ENCODE results near the gene PPIL4. TPM values are rescaled to one million over a fixed set of nuclear protein-coding genes. Genes with fewer than 3 reads are reported as not detected.

The PPIL4 gene
- total RNA-seq, 4 donors from 2014 or later, result 22.1 to 30.2 (median 26.1) TPM

DNA sequence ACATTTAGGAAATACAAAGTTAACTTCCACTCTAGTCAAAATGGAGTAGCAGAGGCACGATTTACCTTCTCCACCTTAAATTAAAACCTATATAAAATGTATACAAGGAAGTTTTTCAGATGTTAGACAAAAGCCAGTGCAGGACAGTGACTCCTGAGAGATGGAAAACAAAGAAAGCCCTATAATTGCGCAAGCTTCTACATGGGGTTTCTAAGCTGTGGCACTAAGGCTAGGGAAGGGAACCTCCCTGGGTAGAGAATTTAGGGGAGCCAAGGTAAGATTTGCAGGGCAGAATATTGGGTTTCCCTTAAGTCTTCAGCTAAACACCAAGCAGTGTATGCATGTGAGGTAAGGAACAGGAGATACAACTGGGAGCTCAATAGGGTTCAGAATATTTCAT lies 42.6 kb downstream of the PPIL4 start:
- 97% methylated on average over 2 of the region's 2 CpGs for WGBS
- no peak for TF ChIP-seq EP300 (IDR thresholded peaks at IDR 0.05)
- no peak for TF ChIP-seq POLR2AphosphoS5 (IDR thresholded peaks at IDR 0.05)
- TF ChIP-seq POLR2A (IDR thresholded peaks at IDR 0.05; ENCODE audit: low read depth), result no peak
- TF ChIP-seq, protein P1, sequence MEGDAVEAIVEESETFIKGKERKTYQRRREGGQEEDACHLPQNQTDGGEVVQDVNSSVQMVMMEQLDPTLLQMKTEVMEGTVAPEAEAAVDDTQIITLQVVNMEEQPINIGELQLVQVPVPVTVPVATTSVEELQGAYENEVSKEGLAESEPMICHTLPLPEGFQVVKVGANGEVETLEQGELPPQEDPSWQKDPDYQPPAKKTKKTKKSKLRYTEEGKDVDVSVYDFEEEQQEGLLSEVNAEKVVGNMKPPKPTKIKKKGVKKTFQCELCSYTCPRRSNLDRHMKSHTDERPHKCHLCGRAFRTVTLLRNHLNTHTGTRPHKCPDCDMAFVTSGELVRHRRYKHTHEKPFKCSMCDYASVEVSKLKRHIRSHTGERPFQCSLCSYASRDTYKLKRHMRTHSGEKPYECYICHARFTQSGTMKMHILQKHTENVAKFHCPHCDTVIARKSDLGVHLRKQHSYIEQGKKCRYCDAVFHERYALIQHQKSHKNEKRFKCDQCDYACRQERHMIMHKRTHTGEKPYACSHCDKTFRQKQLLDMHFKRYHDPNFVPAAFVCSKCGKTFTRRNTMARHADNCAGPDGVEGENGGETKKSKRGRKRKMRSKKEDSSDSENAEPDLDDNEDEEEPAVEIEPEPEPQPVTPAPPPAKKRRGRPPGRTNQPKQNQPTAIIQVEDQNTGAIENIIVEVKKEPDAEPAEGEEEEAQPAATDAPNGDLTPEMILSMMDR (IDR thresholded peaks at IDR 0.05), result no peak
- intact Hi-C loops (cut with DNase I), result no loop called here

DNA sequence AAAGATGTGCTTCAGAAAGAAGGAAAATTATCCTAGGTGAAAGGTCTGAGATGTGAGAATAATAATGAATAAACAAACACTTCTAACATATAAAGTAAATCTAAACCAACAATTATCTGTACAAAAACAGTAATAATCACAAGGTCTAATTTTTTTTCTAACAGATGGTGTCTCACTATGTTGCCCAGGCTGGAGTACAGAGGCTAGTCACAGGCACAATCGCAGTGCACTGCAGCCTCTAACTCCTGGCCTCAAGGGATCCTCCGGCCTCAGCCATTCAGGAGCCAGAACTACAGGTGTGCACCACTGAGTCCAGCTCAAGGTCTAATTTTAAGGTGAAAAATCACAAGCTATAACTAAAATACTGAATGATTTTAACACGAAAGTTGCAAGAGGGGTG lies 44.1 kb downstream of the PPIL4 start:
- H3K27me3 ChIP-seq, result no peaks in the 10 kb centered on the region
- peaks cover 0 to 14% (median 4%) of the 10 kb centered on the region in 4 donors for H3K4me1 ChIP-seq
- no peak overlapping the region for H3K4me3 ChIP-seq
- H3K9me3 ChIP-seq, result no peaks in the 10 kb centered on the region
- intact Hi-C loops (cut with DNase I), result no loop called here
- H3K27ac ChIP-seq (replicated peaks in 1 of 4), result no peak overlapping the region
- DNase-seq (ENCODE audit: extremely low spot score), result no peak
- 95% methylated on average over 3 of the region's 3 CpGs for WGBS
- H3K36me3 ChIP-seq, result peaks cover 0 to 26% (median 13%) of the 10 kb centered on the region in 4 donors
- TF ChIP-seq EP300 (IDR thresholded peaks at IDR 0.05) (no peak), POLR2A (IDR thresholded peaks at IDR 0.05; ENCODE audit: low read depth) (no peak), POLR2AphosphoS5 (IDR thresholded peaks at IDR 0.05) (no peak)
- TF ChIP-seq, protein P1 (IDR thresholded peaks at IDR 0.05), result no peak

More for the DNA sequence above, 42.6 kb downstream of the PPIL4 start:
- H3K9me3 ChIP-seq, result no peaks in the 10 kb centered on the region
- DNase-seq (ENCODE audit: extremely low spot score), result no peak
- peaks cover 0 to 14% (median 4%) of the 10 kb centered on the region in 4 donors for H3K4me1 ChIP-seq
- no peak overlapping the region for H3K27ac ChIP-seq (replicated peaks in 1 of 4)
- no peaks in the 10 kb centered on the region for H3K27me3 ChIP-seq
- H3K4me3 ChIP-seq, result no peak overlapping the region
- peaks cover 0 to 26% (median 13%) of the 10 kb centered on the region in 4 donors for H3K36me3 ChIP-seq

DNA sequence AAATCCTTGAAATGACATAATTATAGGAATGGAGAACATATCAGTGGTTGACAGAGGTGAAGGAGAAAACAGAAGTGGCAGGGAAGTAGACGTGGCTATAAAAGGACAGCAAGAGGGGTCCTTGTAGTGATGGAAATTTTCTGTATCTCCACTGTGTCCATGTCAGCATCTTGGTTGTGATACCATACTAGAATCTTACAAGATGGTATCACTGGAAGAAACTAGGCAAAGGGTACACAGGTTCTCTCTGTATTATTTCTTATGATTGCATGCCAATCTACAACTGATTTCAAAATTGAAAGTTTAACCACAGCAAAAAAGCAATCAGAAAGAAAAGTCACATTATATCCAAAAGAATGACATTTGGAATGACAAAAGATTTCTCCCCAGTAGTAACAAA lies 44.6 kb downstream of the PPIL4 start:
- intact Hi-C loops (cut with DNase I), result no loop called here

DNA sequence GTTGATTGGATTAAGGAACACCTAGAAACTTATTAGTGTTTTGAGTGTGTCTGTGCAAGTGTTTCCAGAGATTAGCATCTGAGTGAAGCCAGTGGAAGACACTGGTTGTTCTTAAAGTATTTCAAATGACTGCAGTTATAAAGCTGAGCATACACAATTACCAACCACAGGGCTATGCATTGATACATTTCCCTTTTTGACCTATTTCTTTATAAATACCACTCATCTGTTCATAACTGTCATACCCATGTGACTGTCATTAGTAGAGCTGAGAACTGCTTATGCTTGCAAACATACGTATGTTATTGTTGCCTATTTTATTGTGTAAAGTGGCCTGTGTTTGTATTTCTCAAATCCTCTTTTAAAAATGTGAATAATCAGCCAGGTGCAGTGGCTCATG lies 45.7 kb downstream of the PPIL4 start:
- no peak for TF ChIP-seq POLR2AphosphoS5 (IDR thresholded peaks at IDR 0.05)
- TF ChIP-seq, protein P1 (IDR thresholded peaks at IDR 0.05), result no peak
- TF ChIP-seq POLR2A (IDR thresholded peaks at IDR 0.05; ENCODE audit: low read depth), result no peak
- no peak for TF ChIP-seq EP300 (IDR thresholded peaks at IDR 0.05)
- H3K4me3 ChIP-seq, result no peak overlapping the region
- intact Hi-C loops (cut with DNase I), result no loop called here
- H3K9me3 ChIP-seq, result no peaks in the 10 kb centered on the region
- no peaks in the 10 kb centered on the region for H3K27me3 ChIP-seq
- WGBS, result 82% methylated on average over 1 of the region's 1 CpG
- no peak for DNase-seq (ENCODE audit: extremely low spot score)
- peaks cover 0 to 14% (median 4%) of the 10 kb centered on the region in 4 donors for H3K4me1 ChIP-seq
- H3K27ac ChIP-seq (replicated peaks in 1 of 4), result no peak overlapping the region
- H3K36me3 ChIP-seq, result peaks cover 0 to 13% (median 6%) of the 10 kb centered on the region in 4 donors

More for the DNA sequence above, 44.6 kb downstream of the PPIL4 start:
- TF ChIP-seq, protein P1 (IDR thresholded peaks at IDR 0.05), result no peak
- no peak for TF ChIP-seq POLR2AphosphoS5 (IDR thresholded peaks at IDR 0.05)
- TF ChIP-seq POLR2A (IDR thresholded peaks at IDR 0.05; ENCODE audit: low read depth), result no peak
- TF ChIP-seq EP300 (IDR thresholded peaks at IDR 0.05), result no peak
- Histone ChIP-seq H3K36me3 (peaks cover 0 to 21% (median 9%) of the 10 kb centered on the region in 4 donors), H3K27ac (replicated peaks in 1 of 4) (no peak overlapping the region), H3K9me3 (no peaks in the 10 kb centered on the region), H3K27me3 (no peaks in the 10 kb centered on the region), H3K4me1 (peaks cover 0 to 14% (median 4%) of the 10 kb centered on the region in 4 donors), H3K4me3 (no peak overlapping the region)
- WGBS, result 89% methylated on average over 1 of the region's 1 CpG
- no peak for DNase-seq (ENCODE audit: extremely low spot score)

DNA sequence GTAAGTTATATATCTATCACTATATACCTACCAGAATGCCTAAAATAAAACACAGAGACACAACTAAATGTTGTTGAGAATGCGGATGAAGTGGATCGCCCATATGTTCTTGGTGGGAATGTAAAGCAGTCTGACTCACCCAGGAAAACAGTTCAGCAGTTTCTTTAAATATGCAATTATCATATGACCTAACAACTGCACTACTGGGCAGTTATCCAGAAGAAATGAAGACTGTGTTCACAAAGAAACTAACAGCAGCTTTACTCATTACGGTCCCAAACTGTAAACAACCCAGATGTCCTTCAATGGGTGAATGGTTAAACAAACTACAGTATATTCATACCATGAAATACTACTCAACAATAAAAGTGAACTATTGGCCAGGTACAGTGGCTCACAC lies 46.8 kb downstream of the PPIL4 start:
- Histone ChIP-seq H3K36me3 (peaks cover 0 to 5% (median 2%) of the 10 kb centered on the region in 4 donors), H3K27me3 (no peaks in the 10 kb centered on the region), H3K4me1 (peaks cover 0 to 9% (median 2%) of the 10 kb centered on the region in 4 donors), H3K27ac (replicated peaks in 1 of 4) (no peak overlapping the region), H3K9me3 (no peaks in the 10 kb centered on the region), H3K4me3 (no peak overlapping the region)
- no peak for DNase-seq (ENCODE audit: extremely low spot score)
- TF ChIP-seq EP300 (IDR thresholded peaks at IDR 0.05), result no peak
- TF ChIP-seq POLR2AphosphoS5 (IDR thresholded peaks at IDR 0.05), result no peak
- TF ChIP-seq, protein P1 (IDR thresholded peaks at IDR 0.05), result no peak
- TF ChIP-seq POLR2A (IDR thresholded peaks at IDR 0.05; ENCODE audit: low read depth), result no peak
- WGBS, result 72% methylated on average over 3 of the region's 3 CpGs
- intact Hi-C loops (cut with DNase I), result no loop called here

All from esophagus muscularis mucosa (tissue), 4 donors.